Measurements from ENCODE around the gene NLRP10. TPM values are rescaled to one million over a fixed set of nuclear protein-coding genes. Genes with fewer than 3 reads are reported as not detected.
"Not testable (repeated sequence)": the region's sequence is repeated elsewhere in the genome, so short reads cannot be mapped to it uniquely, and the experiment has no call there.

The NLRP10 gene, protein sequence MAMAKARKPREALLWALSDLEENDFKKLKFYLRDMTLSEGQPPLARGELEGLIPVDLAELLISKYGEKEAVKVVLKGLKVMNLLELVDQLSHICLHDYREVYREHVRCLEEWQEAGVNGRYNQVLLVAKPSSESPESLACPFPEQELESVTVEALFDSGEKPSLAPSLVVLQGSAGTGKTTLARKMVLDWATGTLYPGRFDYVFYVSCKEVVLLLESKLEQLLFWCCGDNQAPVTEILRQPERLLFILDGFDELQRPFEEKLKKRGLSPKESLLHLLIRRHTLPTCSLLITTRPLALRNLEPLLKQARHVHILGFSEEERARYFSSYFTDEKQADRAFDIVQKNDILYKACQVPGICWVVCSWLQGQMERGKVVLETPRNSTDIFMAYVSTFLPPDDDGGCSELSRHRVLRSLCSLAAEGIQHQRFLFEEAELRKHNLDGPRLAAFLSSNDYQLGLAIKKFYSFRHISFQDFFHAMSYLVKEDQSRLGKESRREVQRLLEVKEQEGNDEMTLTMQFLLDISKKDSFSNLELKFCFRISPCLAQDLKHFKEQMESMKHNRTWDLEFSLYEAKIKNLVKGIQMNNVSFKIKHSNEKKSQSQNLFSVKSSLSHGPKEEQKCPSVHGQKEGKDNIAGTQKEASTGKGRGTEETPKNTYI
- under 1 TPM in 1 of 5 donors, not detected in 4; 0.21 TPM for polyA plus RNA-seq (ENCODE audit: insufficient read depth in 1 of 5, insufficient read length in 5 of 5, low replicate concordance in 1 of 5)
- long read RNA-seq, donor 1 = 0 reads
- long read RNA-seq, donor 2 = 0 reads
- long read RNA-seq, donor 3 = 0 reads
- long read RNA-seq, donor 4 = 0 reads
- long read RNA-seq, donor 5 = 0 reads
- long read RNA-seq, donor 6 = 0 reads
- long read RNA-seq, donor 7 = 0 reads
- long read RNA-seq, donor 8 = 0 reads

DNA sequence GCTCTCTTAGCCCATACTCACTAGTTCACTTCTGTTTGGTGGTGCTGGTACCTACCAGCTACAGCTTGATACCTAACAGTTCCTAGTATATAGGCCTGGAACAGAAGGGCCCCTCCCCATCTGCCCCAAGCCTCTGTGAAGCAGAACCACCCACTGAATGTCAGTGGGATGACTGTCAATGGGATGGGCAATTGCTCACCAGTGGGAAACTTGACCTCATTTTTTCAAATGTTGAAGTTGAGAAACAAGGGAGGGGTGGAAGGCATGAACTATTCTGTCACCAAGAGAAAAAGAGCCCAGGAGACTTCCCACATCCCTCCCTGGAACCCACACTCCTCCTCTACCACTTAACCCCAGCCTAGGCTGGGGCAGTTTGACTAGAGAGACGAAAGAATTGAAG lies at the start of gene NLRP10:
NLRP10 (minus strand) TSS at position 62 of the 400 bp plus-strand sequence. CDS start 1,952 bp downstream, outside the sequence.
- no peak for DNase-seq

DNA sequence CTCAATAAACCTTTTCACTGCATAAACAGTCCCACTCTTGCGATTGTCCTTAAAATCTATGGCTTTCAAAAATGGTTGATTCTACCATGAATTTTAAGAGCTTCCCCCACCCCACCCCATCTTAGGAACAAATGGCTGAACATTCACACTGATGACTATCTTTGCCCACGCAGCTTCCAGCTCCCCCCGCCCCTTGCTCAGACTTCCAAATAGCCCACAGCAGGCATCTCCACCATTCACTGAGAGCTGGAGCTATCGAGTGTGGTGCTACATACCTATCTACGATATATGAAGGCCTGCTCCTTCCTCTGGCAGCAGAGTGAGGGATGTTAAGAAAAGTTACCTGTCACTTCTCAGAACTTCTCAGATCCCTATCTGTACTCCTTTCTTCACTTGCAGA lies 48.6 kb upstream of the NLRP10 start:
- no peak for DNase-seq

DNA sequence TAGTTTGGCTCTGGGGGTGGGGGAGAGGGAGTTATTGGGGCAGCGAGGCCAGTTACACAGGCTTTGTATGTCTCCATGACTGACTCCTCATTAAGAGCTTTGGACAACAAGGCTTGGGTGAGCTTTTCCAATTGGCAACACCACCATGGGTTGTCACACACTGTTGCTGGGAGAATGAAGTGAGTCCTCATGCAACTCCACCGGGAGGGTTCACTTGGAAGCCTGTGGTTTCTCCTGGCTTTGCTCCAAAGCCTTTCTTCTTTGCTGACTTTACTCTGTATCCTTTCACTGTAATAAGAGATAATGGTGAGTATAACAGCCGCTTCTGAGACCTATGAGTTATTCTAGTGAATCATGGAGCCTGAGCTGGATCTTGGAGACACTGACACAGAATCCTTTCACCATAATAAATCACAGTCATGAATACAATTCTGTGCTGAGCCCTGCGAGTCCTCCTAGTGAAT lies 46.8 kb upstream of the NLRP10 start:
- no peak for DNase-seq

DNA sequence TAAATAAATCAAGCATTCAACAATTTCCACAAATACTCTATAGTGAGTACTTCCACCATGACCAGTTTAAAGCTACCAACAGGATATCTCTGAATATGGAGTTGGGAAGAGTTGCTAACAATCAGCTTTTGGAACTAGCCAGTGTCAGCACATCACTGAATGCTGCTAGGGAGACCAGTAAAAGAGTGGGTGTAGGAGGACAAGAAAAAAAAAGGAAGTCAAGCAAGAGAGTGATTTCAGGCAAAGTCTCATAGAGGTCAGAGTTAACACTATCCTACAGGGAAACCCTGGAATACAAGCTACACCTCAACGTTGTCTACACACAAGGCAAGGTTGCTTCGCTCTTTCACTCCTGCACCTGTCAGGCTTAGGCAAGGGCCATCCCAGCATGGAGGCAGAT lies 46.1 kb upstream of the NLRP10 start:
- no peak for DNase-seq

DNA sequence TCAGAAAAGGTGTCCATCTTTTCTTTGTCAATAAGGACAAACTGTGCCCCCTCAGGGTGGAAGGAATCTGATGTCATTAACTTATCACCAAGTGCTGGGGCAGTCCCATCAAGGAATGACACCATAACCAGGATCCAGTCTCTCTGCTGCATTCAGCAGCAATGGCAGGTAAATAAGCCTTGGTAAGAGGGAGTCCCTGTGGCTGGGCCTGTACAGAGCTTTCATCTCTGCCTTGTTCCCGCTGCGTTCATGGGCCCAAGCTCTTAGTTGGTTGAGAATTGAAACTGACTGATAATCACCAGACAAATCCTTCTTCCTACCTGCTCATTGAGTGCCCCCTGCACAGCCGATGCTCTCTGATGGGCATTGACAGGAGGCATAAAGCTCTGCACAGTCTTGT lies 44.6 kb upstream of the NLRP10 start:
- DNase-seq = no peak

DNA sequence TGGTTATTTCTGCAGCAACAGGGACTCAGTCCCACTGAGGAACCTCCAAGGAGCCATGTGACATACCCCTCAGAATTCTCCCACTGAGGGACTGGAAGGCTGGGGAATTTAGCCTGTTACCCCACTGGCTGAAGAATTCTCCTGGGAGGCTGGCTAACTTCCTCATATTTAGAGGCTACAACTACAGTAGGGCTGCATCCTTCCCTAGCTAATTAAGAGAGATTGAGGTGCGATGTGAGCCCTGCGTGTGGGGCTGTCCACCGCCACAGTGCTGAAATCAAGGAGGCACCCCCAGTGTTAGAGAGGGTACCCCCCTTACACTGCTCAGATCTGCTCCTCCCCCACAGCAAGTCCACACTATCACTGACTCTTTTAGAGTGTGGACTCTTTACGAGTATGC lies 43.0 kb upstream of the NLRP10 start:
- no peak for DNase-seq

DNA sequence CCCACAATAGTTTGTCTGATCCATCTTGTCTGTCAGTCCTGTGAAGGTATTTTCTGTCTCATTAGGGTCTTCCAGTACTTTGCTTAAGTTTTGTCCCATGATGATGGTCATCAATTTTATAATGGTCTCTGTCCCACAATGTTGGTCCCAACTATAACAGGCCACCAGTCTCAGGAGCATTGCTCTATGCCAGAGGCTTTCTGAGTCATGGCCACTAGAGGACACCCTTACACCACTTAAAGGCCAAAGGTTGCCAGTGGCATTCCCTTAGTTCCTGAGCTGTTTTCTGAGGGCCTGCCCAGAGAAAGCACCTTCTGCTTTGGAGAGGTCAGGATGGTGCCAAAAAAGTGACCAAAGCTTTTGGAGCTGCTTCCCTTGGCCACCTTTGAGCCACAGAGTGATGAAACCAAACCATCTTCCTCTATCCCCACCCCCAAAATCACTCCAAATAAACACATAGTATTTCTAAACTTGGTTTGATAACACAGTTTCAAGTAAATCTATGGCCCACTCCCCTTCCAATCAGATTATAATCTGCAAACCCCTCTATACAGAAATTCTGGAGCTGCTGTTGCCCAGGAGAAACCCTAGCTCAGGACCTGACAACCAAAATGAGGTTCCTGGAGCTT lies 41.2 kb upstream of the NLRP10 start:
- DNase-seq = peak; percentile 38 to 51

DNA sequence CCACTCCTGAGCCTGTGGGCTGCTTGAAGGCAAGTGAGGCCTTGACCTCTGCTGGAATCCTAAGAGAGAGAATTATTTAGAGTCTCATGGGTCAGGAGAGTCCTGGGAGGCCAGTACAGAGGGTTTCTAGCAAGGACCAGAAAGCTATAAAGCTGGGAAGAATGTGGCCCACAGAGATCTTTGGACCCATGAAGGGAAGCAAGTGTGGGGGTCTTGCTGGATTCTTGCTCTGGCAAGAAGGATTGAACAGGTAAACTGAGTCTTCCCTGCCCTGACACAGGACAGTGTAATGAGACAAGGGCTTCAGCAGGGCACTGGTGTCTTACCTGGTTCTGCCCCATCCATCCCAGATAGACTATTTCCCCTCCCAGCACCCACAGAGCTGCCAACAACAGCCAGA lies 40.3 kb upstream of the NLRP10 start:
- DNase-seq = no peak

DNA sequence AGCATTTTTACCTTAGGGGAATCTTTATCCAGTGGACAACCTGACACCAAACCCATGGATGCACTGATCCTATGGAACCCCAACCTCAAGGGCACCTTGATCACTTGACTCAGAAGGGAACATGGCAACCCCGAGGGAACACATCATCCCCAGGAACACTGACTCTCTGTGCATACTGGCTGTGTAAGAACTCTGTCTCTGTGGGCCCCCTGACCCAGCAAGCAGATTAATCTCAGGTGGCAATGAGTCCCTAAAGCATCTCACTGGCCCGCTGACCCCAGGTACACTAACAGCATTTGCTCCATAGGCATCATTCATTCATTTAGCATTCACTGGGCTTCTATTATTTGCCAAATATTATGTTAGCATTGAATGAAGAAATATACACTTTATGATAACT lies 38.8 kb upstream of the NLRP10 start:
- DNase-seq = no peak

DNA sequence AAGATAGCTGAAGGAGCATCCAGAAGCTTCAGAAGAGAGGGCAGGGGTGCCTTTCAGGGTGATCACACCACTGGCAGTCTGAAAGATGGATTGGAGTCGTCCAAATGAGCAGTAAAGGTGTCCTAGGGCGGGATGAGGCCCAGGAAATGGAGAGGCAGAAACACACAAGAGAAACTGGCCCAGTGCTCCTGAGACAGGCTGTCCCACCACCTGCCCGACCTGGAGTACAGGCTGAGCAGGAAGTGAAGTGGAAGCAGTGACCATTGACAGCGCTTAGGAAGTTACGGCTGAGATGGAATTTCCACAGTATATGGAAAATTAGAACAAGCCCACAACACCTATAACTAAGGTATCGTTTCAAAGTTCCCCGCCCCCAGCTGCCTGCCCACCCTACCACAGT lies 37.9 kb upstream of the NLRP10 start:
- no peak for DNase-seq

DNA sequence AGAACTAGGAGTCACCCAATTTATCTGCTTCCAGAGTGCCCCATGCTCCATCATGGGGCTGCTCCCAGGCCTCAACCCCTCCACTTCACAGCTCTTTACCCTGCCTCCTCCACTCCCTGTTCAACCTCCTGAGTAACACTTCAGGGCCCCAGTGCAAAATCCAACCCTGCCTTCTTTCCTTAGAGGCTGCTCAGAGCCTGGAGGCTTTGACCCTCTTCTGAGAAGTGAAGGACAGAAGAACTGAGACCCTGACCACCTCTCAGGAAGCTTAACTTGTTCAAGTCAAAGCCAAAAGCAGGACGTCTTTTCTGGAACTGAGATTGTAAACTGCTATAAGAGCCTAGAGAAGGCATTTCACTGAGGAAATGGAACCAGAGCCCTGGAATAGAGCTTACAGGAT lies 37.4 kb upstream of the NLRP10 start:
- DNase-seq = no peak

DNA sequence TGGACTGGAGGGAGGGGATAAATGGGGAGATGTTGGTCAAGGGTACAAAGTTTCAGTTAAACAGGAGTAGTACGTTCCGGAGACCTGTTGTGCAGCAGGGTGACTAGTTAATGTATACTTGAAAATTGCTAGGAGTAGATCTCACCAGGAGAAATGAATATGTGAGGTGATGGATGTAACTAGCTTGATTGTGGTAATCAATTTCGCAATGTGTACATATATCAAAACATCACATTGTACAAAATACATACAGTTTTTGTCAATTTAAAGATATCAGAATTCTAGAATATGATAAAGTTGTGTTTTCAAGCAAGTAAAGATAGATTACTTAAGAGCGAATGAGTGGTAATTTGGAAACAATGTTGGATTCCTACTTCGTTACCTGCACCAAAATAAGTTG lies 35.1 kb upstream of the NLRP10 start:
- no peak for DNase-seq

DNA sequence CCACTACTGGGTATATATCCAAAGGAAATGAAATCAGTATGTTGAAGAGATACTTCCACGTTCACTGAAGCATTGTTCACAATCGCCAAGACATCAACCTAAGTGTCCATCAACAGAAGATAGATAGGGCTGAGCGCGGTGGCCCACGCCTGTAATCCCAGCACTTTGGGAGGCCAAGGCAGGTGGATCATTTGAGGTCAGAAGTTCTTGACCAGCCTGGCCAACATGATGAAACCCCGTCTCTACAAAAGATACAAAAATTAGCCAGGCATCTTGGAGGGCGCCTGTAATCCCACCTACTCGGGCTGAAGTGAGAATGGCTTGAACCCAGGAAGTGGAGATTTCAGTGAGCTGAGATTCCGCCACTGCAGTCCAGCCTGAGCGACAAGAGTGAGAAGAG lies 34.5 kb upstream of the NLRP10 start:
- no peak for DNase-seq

DNA sequence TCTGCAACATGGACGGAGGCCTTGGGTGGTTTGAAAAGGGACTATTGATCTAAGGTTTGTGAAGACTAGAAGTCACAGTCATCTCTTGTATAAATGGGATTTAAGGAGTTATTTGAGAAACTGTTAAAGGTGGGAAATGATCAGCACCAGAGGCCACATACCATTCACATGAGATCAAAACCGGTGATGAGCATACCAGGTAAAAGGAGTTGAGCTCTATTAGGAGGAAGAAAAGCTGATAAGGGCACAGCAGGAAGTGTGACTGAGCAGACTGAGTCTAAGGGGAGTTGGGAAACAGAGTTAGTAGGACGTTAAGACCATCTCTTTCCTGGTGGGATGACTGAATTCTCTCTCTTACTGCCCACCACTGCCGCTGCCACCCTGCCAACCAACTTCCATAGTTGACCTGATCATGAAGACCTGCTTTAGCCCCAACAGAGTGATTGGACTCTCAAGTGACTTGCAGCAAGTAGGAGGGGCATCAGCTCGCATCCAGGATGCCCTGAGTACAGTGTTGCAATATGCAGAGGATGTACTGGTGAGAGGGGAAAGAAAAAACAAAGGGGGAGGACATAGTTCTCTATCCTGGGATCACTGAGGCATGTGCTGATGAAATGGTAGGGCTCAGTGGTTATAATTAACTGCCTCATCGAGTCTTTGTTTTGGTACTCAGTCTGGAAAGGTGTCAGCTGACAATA lies 29.5 kb upstream of the NLRP10 start:
- DNase-seq = no peak

DNA sequence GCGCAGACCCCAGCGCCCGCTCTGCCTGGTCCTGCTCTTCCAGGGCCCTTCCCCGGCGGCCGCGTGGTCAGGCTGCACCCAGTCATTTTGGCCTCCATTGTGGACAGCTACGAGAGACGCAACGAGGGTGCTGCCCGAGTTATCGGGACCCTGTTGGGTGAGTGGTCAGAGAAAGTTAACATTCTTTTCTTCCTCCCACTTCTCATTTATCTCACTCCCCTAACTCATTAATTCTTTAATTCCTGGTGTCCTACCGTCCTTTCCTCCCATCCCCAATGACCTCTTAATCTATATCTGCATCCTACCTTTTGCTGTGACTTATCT lies 22.3 kb upstream of the NLRP10 start:
- DNase-seq = not testable (repeated sequence)

DNA sequence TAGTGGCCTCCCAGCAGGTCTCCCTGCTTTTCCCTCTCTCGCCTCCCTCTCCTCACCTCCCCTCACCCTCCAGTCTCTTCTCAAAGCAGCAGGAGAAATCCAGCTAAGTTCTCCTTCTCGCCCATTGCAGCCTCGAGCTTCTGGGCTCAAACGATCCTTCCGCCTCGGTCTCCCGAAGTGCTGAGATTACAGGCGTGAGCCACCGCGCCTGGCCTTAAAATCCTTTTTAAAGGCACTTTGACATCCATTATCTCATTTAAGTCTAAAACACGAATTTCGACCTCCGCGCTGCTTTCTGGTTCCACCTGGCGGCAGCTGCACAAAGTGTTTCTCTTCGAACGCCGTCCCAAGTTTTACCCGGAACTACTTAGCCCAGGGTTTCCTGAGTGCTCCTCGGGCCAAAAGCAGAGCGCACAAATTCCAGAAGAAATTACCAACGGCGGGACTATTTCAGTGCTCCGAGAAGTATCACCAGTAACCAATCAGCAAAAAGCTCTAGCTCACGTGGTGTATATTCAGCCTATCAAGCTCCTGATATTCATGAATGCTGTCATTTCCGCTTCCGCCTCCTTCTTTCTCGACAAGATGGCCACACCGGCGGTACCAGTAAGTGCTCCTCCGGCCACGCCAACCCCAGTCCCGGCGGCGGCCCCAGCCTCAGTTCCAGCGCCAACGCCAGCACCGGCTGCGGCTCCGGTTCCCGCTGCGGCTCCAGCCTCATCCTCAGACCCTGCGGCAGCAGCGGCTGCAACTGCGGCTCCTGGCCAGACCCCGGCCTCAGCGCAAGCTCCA lies 21.7 kb upstream of the NLRP10 start, which contains the start of gene EIF3F:
EIF3F (plus strand) TSS at position 570 of the 792 bp plus-strand sequence; CDS start at position 586, 16 bp downstream.
- peak; percentile 95 to 97 for DNase-seq

DNA sequence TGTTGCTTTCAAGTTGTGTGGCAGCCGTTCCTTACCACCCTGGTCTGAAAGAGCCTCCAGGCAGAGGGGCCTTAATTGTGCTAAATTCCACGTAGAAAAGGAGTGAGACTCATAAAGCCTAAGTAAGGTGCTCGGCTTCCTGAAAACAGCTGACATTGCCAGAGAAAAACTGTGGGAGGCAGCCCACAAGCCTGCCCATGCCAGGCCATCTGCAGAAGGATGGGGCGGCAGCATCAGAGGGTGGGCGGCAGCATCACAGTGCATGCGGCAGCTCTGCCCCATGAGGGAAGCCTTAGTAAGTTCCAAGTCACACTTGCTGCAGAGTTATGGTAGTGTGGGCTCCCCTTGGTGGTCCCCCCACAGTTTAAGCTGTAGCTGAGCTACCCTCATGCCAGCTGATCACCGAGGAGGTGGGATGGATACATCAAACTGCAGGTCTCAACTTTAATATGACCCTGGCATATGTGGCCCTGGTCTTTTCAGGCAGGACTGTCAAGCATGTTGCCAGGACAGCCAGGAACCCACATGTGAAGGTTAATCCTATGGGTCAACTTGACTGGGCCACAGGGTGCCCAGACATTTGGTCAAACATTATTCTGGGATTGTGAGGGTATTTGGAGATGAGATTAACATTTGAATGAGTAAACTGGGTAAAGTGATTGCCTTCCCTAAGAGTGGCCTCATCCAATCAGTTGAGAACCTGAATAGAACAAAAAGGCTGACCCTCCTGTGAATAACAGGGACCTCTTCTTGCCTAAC lies 18.8 kb upstream of the NLRP10 start:
- no peak for DNase-seq

DNA sequence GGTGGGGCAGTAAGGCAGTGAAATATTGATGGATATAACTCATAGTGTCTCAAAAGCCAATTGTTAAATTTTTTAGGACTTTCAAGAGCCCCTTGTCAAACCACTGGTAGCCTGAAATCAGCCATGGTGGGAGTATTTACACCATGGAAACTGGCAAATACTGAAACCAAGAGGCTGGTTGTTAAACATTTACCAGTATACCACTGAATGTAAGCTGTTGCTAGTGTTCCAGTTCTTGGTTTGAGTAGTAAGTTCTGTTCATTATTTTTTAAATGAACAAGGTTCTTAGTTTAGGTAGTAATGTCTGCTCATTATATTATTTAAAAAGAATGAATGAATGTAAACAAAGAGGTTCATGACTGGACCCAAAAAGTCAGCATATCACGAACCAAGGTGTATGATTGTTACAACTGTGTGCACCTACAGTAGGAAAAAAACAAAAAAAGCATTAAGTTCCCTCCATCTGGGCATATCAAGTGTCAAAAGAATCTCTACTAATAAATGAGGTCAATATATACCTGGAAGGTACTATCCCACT lies 17.4 kb upstream of the NLRP10 start:
- no peak for DNase-seq

DNA sequence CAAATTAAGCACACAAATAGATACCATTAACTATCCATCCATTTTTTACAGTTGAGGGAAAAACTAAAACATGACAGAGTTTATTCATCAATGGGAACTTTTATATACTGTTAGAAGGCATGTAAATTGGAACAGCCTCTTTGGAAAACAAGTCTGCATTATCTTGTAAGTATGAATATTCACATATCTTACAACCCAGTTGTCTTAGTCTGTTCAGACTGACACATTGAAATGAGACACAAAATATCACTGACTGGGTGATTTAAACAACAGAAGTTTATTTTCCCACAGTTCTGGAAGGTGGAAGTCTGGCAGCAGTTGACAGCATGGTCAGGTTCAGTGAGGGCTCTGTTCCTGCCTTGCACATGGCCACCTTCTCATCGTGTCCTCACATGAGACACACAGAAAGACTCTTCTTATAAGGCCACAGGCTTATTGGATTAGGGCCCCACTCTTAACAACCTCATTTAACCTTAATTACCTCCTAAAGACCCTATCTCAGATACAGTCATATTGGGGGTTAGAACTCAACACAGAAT lies 16.4 kb upstream of the NLRP10 start:
- DNase-seq = no peak
